DOHH2 (cell line): ENCODE data around the gene TARS2.

ENCODE experiments used
- CTCF ChIP-seq: fragments of 200-600 bp; sonication (generic); IDR thresholded peaks from one replicate; pipeline ENCODE4 v1.5.1; 2014; ENCODE audit warnings: antibody characterized with exemption, mild to moderate bottlenecking, low read depth, low read length; ENCODE audit not compliant: poor library complexity, severe bottlenecking
- EZH2phosphoT487 ChIP-seq: fragments of 200-600 bp; sonication (generic); IDR thresholded peaks from 2 replicates; pipeline ENCODE4 v1.6.1; 2017; ENCODE audit warnings: borderline replicate concordance, mild to moderate bottlenecking, antibody characterized with exemption, low read length, moderate library complexity, mixed read lengths

- no peak for TF ChIP-seq CTCF
- TF ChIP-seq EZH2phosphoT487, result no peak
Measured at GRCh38 chr1:150546294-150546937, 59.2 kb downstream of the TARS2 start.
